Limb (tissue), 2 donors: ENCODE measurements around the gene ZNF516.
A peak's percentile ranks its signal among the peaks of the same experiment; 100 is the strongest.
"Not testable (repeated sequence)": the region's sequence is repeated elsewhere in the genome, so short reads cannot be mapped to it uniquely, and the experiment has no call there.

ENCODE experiments used
- DNase-seq, 2 donors: peaks; one replicate each; pipeline ENCODE4 v3.0.0-alpha.2; 2016; ENCODE audit errors: extremely low spot score in 2 of 2

The ZNF516 gene

GRCh38 chr18:76490670-76491472, 4.2 kb downstream of the ZNF516 start:
- DNase-seq: no peak

GRCh38 chr18:76490033-76490432, 5.0 kb downstream of the ZNF516 start:
- no peak for DNase-seq

GRCh38 chr18:76489081-76489480, 6.0 kb downstream of the ZNF516 start:
- DNase-seq: no peak

- DNase-seq: no peak
Observed at GRCh38 chr18:76488190-76488589, 6.9 kb downstream of the ZNF516 start.

GRCh38 chr18:76487782-76488181, 7.3 kb downstream of the ZNF516 start:
- DNase-seq: no peak

- peak in 1 of 2 donors; percentile 76 for DNase-seq
Observed at GRCh38 chr18:76487070-76487469, 8.0 kb downstream of the ZNF516 start.

GRCh38 chr18:76486574-76486973, 8.5 kb downstream of the ZNF516 start:
- DNase-seq: no peak

- DNase-seq: no peak
Observed at GRCh38 chr18:76486038-76486437, 9.0 kb downstream of the ZNF516 start.

- DNase-seq: no peak
Observed at GRCh38 chr18:76484749-76485387, 10.2 kb downstream of the ZNF516 start.

- peak in 1 of 2 donors; percentile 17 for DNase-seq
Observed at GRCh38 chr18:76483780-76484179, 11.3 kb downstream of the ZNF516 start.

- DNase-seq: peak in 1 of 2 donors; percentile 20
Observed at GRCh38 chr18:76482971-76483691, 11.9 kb downstream of the ZNF516 start.

- no peak for DNase-seq
Observed at GRCh38 chr18:76482267-76482666, 12.8 kb downstream of the ZNF516 start.

- DNase-seq: peak in 1 of 2 donors; percentile 18
Observed at GRCh38 chr18:76480913-76481312, 14.1 kb downstream of the ZNF516 start.

GRCh38 chr18:76479351-76480238, 15.4 kb downstream of the ZNF516 start:
- peak in 1 of 2 donors; percentile 21 for DNase-seq

- DNase-seq: peak in 1 of 2 donors; percentile 12
Observed at GRCh38 chr18:76476665-76477561, 18.1 kb downstream of the ZNF516 start.

- peak in 1 of 2 donors; percentile 16 for DNase-seq
Observed at GRCh38 chr18:76475450-76476194, 19.4 kb downstream of the ZNF516 start.

GRCh38 chr18:76474824-76475223, 20.2 kb downstream of the ZNF516 start:
- DNase-seq: no peak

GRCh38 chr18:76473521-76473920, 21.5 kb downstream of the ZNF516 start:
- not testable (repeated sequence) for DNase-seq

- DNase-seq: no peak
Observed at GRCh38 chr18:76472829-76473228, 22.2 kb downstream of the ZNF516 start.
